ENCODE results near the gene ABCC3.

ABCC3 gene

DNA sequence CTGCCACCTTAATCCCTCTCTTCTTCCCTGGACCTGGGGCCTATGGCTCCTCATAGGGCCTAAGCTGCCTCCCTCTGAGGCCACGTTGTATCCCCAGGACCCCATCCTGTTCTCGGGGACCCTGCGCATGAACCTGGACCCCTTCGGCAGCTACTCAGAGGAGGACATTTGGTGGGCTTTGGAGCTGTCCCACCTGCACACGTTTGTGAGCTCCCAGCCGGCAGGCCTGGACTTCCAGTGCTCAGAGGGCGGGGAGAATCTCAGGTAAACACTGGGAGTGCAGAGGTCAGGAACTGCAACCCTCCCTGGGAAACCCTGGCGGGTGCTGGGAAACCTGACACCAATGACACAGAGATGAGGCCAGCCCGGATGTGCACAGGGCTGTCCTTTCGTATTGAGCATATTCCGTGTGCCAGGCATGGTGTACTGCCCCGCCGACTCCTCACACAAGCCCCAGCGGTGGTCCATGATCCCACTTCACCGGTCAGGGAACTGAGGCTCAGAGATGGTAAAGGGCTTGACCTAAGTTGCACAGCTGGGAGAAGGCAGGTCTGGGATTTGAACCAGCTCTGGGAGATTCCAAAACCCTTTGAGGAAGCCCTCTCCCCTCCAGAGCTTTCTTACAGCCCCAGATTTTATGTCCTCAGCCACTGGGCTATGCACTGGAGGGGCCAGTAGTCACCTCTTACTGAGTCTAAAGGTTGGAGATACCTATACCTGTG lies 50.1 kb downstream of the ABCC3 start:
- no peak for DNase-seq (ENCODE audit: low read depth)

DNA sequence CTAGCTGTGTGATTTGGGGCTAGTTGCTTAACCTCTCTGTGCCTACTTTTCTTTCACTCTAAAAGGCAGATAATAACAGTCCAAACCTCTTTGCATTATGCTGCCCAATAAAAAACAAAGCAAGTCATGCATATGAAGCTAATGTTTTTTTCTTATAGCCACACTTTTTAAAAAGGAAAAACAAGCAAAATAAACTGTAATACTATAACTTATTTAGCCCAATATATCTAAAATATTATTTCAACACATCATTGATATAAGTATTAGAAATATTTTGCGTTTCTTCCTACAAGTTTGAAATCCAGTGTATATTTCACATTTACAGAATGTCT lies 50.6 kb downstream of the ABCC3 start:
- DNase-seq (ENCODE audit: low read depth): no peak

DNA sequence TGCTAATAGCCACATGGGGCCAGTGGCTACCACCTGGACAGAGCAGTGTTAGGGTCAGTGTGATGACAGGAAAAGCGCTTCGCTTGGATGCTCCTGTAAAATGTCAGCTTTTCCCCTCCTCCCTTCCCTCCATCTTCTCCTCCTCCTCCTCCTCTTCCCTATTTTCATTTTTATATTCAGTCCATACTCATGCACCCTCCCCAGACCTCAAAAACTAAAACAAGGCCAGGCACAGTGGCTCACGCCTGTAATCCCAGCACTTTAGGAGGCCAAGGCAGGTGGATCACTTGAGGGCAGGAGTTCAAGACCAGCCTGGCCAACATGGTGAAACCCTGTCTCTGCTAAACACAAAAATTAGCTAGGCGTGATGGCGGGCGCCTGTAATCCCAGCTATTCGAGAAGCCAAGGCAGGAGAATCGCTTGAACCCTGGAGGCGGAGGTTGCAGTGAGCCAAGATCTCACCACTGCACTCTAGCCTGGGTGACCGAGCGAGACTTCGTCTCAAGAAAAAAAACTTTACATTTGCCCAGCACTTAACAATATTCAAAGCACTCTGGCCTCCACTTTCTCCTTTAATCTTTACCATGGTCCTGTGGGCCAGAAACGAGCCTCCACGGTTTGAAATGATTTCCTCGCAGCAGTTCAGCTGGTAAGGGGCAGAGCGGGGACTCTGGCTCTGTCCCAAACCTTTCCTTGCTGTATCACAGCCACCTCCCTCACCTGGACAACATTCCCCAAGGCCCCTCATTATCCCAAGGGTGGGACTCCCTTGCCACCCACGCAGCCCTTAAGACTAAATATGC lies 51.2 kb downstream of the ABCC3 start:
- DNase-seq (ENCODE audit: low read depth): no peak

DNA sequence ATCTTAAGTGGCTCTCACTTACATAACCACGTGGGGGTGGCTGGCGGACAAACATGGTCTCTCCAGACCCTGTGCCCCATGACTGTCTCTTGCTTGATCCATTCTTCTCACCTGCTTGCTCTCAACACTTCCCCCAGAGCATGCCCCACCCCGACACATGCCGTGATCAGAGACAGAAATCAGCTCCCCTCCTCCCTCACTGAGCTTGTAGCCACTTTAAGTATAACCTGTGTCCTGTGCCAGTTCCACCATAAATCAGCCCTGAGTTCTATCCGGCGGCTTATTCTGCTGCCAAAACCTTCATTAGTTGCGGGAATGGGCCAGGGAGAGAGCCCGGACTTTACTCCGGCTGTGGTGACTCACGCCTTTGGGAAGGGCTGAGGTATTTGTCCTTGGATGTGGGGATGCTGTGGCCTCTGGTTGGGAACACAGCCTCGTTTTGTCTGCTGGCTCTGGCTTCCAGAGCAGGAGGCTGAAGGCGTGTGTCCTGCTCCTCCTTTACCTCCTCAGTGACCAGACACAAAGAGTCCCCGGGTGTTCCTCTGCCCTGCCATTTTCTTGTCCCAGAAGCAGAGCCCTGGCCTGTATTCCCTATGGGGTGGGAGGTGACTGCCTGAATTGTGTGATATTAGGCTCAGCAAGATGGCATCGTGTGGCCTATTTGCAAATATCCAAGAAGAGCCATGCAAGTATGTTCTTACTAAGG lies 52.0 kb downstream of the ABCC3 start:
- DNase-seq (ENCODE audit: low read depth): no peak

DNA sequence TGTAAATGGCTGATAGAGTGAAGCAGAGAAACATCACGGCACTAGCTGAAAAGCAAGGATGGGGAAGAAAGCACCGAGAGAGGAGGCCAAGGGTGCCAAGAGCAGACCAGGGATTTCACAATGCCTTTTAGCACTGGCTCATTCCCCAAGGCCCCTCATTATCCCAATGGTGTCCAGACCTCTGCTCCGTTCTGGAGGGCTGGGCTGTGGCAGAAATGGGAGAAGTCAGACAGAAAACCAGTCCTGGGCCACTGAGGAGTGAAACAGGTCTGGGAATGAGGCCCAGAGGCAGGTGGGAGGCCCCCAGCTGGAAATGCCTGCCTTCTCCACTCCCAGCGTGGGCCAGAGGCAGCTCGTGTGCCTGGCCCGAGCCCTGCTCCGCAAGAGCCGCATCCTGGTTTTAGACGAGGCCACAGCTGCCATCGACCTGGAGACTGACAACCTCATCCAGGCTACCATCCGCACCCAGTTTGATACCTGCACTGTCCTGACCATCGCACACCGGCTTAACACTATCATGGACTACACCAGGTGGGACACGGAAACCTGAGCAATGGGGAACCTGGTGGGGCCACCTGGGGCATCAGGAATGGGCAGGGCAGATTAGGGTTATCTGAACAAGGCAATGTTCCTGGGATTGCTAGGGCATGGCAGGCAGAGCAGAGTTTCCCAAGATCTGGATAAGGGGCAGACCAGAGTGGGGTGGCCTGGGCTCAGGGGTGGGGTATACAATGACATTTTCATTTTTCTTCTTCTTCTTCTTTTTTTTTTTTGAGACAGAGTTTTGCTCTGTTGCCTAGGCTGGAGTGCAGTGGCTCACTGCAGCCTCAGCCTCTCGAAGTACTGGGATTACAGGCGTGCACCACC lies 52.8 kb downstream of the ABCC3 start:
- DNase-seq (ENCODE audit: low read depth): no peak

DNA sequence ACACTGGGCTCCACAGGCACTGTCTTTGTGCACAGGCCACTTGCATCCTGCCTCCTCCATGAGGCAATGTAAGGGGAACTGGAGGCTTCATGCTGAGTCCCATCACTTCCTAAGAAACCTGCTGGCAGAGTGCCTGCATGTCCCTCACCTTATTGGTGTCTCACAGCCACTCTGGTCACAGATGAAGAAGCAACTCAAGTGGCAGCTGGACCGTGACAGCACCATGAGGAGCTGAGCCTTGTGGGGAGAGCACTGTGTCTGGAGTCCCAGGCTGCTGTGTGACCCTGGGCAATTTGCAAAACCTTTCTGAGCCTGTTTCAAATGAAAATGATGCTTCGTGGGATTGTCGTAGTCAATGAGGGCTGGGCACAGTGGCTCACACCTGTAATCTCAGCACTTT lies 53.6 kb downstream of the ABCC3 start:
- no peak for DNase-seq (ENCODE audit: low read depth)

DNA sequence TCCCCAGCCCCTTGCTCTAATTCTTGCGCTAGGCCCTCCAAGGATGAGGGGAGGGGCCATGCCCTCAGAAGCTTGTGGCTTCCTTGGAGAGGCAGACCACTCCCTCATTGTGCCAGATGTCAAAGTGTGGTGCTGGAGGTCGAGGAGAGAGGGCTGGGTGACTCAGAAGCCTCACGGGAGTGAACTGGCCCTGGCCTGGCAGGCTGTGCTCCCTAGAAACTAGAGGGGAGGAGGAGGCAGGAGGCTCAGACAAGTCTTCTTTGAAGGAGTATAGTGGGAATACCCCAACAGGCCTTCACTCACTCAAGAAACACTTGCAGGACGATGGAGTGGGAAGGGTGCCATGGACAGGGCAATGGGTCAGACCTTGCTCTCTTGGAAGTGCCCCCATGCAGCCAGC lies 54.6 kb downstream of the ABCC3 start:
- no peak for DNase-seq (ENCODE audit: low read depth)

DNA sequence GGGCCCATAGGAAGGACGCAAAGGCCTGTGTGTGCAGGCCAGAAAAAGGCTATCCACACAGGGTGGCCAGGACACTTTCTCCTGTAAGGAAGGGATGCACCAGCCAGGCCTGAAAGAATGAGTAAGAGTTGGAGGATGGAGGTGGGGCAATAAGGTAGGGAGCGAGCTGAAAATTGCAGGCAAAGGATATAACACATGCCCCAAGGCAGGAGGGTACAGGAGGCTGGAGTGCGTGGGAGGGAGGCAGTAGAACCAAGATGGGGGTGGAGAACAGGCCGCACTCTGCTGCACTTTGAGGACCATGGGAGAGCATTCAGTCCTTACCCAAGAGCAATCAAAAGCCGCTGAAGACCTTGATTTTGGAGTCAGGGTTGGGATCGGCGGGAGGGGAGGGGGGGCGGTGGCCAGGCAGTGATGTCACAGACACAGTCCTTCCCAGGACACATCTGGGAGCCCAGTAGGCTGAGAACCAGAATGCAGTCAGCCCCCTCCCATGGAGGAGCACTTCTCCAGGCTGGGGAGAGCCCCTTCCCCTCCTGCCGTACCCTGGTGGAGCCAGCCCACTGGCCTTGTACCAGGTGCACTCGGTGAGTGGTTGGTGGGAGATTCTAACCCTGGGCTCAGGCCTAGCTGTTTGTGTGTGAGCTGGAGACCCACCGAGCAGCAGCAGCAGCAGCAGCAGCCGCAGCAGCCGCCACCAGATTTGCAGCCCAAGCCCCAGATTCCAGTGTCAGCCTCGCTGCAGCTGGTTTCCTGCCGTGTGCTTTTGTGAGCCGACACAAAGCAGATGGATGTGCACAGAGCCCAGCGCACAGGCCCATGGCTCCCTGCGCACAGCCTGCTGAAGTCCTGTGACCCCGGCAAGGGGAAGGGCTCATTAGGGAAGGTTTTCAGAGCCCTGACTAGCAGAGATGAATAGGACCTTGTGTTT lies 55.5 kb downstream of the ABCC3 start:
- no peak for DNase-seq (ENCODE audit: low read depth)

DNA sequence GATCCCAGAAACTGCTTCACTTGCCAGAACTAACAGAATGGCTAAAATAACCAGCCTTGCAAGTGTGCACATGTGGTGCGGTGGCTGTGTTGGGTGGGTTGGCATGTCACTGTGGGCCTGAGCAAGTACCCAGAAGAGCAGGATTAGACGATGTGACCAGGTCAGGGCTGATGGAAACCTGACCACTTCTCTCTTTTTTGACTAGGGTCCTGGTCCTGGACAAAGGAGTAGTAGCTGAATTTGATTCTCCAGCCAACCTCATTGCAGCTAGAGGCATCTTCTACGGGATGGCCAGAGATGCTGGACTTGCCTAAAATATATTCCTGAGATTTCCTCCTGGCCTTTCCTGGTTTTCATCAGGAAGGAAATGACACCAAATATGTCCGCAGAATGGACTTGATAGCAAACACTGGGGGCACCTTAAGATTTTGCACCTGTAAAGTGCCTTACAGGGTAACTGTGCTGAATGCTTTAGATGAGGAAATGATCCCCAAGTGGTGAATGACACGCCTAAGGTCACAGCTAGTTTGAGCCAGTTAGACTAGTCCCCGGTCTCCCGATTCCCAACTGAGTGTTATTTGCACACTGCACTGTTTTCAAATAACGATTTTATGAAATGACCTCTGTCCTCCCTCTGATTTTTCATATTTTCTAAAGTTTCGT lies 56.3 kb downstream of the ABCC3 start:
- no peak for DNase-seq (ENCODE audit: low read depth)

DNA sequence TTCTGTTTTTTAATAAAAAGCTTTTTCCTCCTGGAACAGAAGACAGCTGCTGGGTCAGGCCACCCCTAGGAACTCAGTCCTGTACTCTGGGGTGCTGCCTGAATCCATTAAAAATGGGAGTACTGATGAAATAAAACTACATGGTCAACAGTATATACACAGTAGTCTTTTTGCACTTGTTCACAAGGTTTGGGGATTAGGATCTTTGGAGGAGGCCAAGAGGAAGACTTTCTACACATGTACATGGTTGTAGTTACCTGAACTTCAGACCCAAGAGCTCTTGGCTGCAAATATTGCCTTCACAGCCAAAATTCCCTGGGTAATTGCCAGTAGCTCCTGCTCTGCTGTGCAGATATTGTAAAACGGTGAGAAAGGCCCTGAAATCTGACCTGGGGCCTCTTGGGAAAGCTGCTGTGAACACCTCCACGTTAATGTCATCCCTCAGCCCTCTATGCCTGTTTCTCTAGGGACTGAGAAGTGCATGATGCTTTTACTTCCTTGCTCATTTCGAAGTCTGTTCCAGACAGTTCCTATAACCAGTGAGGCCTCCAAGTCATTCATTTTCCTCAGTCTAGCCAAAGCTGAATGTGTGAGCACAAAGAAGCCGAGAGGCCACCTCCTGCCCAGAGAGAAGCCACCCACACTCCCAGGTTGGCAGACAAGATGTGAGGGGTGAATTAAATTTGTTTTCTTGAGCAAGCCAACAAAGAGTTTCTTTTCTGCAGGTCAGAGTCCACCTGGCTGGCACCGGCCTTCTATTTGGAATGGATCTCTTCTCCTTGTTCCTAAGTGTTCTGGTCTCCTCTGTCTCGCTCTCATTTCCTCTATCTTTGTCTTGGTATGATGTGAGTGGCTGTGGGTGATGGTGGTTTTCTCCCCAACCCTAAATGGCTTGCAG lies 57.1 kb downstream of the ABCC3 start:
- DNase-seq (ENCODE audit: low read depth): no peak

DNA sequence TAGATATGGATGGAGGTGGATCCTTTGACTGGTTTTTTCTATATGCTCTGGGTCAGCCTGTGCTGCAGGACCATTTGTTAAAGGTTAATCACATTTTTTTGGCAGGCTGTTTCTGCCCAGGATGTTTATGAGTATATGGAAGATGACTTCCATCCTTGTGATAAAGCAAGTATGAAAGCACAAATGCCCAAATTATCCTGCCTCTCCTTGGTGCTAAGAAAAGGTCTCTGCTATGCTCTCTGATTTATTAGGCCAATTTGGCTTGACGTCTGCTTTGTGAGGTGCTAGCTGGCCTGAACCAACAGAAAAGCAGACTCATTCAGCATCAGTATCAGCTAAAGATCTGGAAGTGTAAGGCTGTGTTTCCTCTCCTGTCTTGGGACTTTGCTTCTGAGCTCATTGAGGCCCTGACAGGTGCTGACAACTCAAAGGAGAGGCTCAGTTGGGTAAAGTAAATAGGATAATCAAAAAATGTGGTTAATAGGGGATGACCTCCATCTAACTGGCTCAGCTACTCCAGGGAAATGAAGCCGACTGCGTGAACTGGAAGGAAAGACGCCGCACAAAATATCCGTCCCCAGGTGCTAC lies 57.9 kb downstream of the ABCC3 start:
- DNase-seq (ENCODE audit: low read depth): no peak

DNA sequence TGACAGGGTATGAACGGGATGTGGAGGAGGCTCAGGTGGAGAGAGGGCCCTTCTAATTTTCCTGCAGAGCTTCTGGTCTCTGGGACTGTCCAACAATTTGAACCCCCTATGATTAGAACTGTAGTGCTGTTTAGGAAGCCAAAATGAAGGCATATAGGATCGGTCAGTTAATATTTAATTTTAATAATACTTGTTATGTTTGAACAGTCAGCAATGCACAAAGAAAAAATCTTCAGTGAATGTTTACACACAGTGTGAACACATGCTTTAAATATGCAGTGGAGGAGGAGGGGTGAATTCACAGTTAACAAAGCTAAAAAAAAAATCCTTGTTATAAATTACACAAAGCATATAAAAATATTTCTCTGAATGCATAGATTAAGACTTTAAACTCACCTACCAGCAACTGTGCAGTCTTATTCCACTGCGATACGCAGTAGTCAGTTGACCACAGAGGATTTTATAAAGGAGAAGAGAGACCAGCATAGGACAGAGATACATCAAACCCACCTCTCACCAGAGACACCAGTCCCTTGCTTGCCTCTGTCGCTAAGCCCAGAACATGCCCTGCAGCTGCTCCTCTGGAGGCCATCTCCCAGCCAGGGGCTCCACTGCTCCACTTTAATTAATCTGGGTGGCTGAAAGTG lies 58.5 kb downstream of the ABCC3 start:
- no peak for DNase-seq (ENCODE audit: low read depth)

DNA sequence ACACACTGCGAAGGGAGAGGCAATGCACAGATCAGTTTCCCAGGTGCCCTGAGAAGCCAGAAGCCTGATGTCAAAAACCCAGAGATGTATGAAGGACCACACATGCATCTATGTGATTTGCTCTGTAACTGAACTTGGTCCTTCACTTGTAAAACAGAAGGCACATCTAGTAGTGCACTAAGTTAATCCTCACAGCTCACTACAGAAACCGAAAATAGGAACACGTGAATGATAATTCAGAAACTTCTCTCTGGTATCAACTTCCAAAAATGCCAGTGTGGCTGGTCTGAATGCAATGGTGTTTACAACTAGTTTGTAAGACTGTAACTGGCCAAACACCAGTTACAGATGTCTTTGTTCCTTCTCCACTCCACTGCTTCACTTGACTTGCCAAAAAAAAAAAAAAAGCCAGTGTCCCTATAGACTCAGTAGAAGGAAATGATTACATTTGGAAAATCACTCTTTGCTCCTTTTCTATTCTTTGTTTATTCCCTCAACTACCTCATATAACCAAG lies 61.7 kb downstream of the ABCC3 start:
- no peak for DNase-seq (ENCODE audit: low read depth)

DNA sequence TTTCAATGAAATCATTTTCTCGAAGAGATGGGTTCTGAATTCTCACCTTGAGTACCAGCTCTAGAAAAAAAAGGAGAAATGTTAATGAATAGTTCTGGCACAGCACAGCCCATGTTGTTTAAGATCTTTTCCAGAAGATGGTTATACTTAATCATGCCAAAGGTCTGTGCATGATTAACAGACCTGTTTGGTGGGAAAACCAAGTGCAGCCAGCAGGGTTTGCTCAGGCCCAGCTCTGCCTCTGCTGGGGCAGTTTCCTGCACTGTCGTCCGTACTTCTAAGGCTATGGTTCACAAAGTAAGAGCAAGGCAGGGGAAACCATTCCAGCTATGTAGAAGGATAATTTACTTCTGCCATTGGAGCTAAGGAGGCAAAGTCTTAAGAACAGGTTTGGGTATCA lies 62.4 kb downstream of the ABCC3 start:
- no peak for DNase-seq (ENCODE audit: low read depth)

DNA sequence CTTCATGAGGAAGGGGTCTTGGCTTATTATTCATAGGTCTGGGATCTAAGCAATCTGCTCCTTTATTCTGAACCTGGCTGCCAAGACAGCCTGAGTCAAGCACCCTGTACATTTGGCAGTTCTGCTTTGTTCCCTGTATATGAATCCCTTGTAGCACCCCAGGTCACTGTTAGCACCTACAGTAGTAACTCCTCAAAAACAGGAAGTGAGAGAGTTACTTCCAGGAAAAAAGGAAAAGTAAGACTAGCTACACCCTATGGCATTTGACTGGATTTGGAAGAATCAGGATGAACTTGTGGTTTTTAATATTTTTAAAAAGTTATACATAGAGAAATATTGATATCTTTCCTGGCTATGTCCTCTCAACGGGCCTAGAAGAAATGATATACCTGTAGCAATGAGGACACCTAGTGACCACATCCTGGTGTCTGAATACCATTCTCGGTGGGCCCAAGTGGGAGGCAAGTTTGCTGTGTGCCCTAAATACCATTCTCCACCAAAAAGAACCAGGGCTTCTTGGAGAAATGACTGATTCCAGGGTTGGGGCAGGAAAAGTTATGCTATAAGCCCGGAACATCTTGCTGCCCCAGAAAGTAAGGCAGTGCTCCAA lies 63.1 kb downstream of the ABCC3 start:
- DNase-seq (ENCODE audit: low read depth): no peak

DNA sequence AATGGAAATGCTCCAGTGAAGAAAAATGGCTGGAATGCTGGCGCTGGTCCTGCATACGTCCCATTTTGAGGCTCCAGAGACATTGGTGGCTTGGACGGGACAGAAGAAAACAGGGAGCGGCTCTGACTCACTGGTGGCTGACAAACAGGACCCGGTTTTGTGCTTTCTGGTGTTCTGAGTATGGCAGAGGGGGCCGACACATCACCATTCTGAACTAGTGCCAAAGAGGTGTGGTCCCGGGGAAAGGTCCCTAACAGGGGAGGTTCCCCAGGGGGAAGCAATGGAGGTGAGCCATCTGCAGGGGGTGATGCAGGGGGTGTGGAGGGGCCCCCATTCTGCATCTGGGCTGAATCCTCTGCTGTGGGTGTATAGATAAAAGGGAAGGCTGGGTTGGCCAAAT lies 64.7 kb downstream of the ABCC3 start:
- no peak for DNase-seq (ENCODE audit: low read depth)

DNA sequence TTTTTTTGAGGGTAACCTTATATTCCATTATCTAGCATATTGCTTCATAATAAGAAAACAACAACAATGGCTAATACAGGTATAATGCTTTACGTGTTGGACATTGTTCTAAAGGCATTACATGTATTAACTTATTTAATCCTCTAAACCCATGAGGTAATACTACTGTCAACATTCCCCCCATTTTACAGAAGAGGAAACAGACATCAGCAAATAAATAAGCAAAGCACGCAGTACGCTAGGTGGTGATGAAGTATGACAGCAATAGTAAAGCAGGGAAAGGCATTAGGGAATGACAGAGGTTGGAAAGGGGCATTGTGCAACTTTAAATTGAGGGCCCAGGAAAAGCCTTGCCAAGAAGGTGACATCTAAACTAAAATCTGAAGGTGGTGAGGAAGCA lies 68.5 kb downstream of the ABCC3 start:
- DNase-seq (ENCODE audit: low read depth): no peak
